ENCODE data around the gene CYP4F8. TPM values are rescaled to one million over a fixed set of nuclear protein-coding genes. Genes with fewer than 3 reads are reported as not detected.
A peak's percentile ranks its signal among the peaks of the same experiment; 100 is the strongest.

Gene CYP4F8
- total and polyA plus RNA-seq, 4 donors, result not detected

- Histone ChIP-seq H3K9ac (ENCODE audit: low read depth in 1 of 2, low read length in 2 of 2) (no peak overlapping the region), H3K4me1 (ENCODE audit: control insufficient read depth in 4 of 4, insufficient read depth in 4 of 4, low read length in 3 of 4) (peaks cover 0 to 4% (median 4%) of the 10 kb centered on the region in 4 donors), H3K27me3 (ENCODE audit: control insufficient read depth in 4 of 4, insufficient read depth in 4 of 4, low read length in 3 of 4) (peaks cover 0 to 2% (median 0%) of the 10 kb centered on the region in 4 donors), H3K4me3 (ENCODE audit: low read depth in 1 of 3, low read length in 3 of 3) (peak overlapping the region in 1 of 3 donors; percentile 11), H3K36me3 (ENCODE audit: control insufficient read depth in 4 of 4, insufficient read depth in 3 of 4, low read depth in 1 of 4, low read length in 3 of 4) (no peaks in the 10 kb centered on the region), H3K27ac (ENCODE audit: low read depth in 1 of 2, low read length in 2 of 2) (no peak overlapping the region), H3K9me3 (ENCODE audit: control insufficient read depth in 4 of 4, low read length in 3 of 4) (no peaks in the 10 kb centered on the region)
- TF ChIP-seq CTCF (IDR thresholded peaks at IDR 0.05; ENCODE audit: low read depth, low read length, missing input control), result peak; percentile 82
- no peak for TF ChIP-seq MAX (IDR thresholded peaks at IDR 0.05)
- TF ChIP-seq RAD21 (IDR thresholded peaks at IDR 0.05), result peak; percentile 75 to 87
- WGBS, result 12% methylated on average over 35 of the region's 35 CpGs
- peak; percentile 84 for DNase-seq (ENCODE audit: low spot score)
These were observed 30.4 kb upstream of the CYP4F8 start for GRCh38 chr19:15584541-15585115.

GRCh38 chr19:15587663-15588062, 27.4 kb upstream of the CYP4F8 start:
- H3K9me3 ChIP-seq (ENCODE audit: control insufficient read depth in 4 of 4, low read length in 3 of 4), result peaks cover 0 to 7% (median 1%) of the 10 kb centered on the region in 4 donors
- peaks cover 0 to 2% (median 0%) of the 10 kb centered on the region in 4 donors for H3K27me3 ChIP-seq (ENCODE audit: control insufficient read depth in 4 of 4, insufficient read depth in 4 of 4, low read length in 3 of 4)
- no peak overlapping the region for H3K4me3 ChIP-seq (ENCODE audit: low read depth in 1 of 3, low read length in 3 of 3)
- no peaks in the 10 kb centered on the region for H3K36me3 ChIP-seq (ENCODE audit: control insufficient read depth in 4 of 4, insufficient read depth in 3 of 4, low read depth in 1 of 4, low read length in 3 of 4)
- no peak overlapping the region for H3K27ac ChIP-seq (ENCODE audit: low read depth in 1 of 2, low read length in 2 of 2)
- no peak for DNase-seq (ENCODE audit: low spot score)
- H3K4me1 ChIP-seq (ENCODE audit: control insufficient read depth in 4 of 4, insufficient read depth in 4 of 4, low read length in 3 of 4), result peaks cover 0 to 4% (median 4%) of the 10 kb centered on the region in 4 donors
- H3K9ac ChIP-seq (ENCODE audit: low read depth in 1 of 2, low read length in 2 of 2), result no peak overlapping the region
- TF ChIP-seq CTCF (IDR thresholded peaks at IDR 0.05; ENCODE audit: low read depth, low read length, missing input control) (no peak), TAF1 (conservative IDR thresholded peaks at IDR 0.05) (no peak), HNF4G (IDR thresholded peaks at IDR 0.05) (no peak), RXRA (IDR thresholded peaks at IDR 0.05) (no peak), MAX (IDR thresholded peaks at IDR 0.05) (no peak), REST (IDR thresholded peaks at IDR 0.05) (no peak), RAD21 (IDR thresholded peaks at IDR 0.05) (no peak), SP1 (IDR thresholded peaks at IDR 0.05) (no peak), GABPA (IDR thresholded peaks at IDR 0.05 in 1 of 2, conservative IDR thresholded peaks at IDR 0.05 in 1 of 2) (no peak), ATF3 (IDR thresholded peaks at IDR 0.05) (no peak), EGR1 (IDR thresholded peaks at IDR 0.05; ENCODE audit: low read depth in 2 of 2) (no peak), FOXA1 (IDR thresholded peaks at IDR 0.05) (no peak)
- 76% methylated on average over 9 of the region's 9 CpGs for WGBS

Measured in liver (tissue), 9 donors.